Lower leg skin (tissue), 4 donors: ENCODE data around the gene FAIM2. TPM values are rescaled to one million over a fixed set of nuclear protein-coding genes. Genes with fewer than 3 reads are reported as not detected.

ENCODE experiments used
- DNase-seq, 2 donors: peaks; one replicate each; pipeline ENCODE4 v3.0.0-alpha.2; 2019; ENCODE audit warnings: low spot score in 2 of 2
- H3K4me3 ChIP-seq: fragments of 200-600 bp; sonication (generic); 2 replicates; pipeline ENCODE4 v1.5.1; 2017; ENCODE audit warnings: mild to moderate bottlenecking, low read depth; ENCODE audit not compliant: poor library complexity, severe bottlenecking
- CTCF ChIP-seq, 3 donors: fragments of 450-650 bp; IDR thresholded peaks; one replicate each; pipeline ENCODE4 v1.5.1; 2016; ENCODE audit warnings: antibody characterized with exemption in 3 of 3, mild to moderate bottlenecking in 3 of 3, moderate library complexity in 2 of 3
- POLR2A ChIP-seq, 2 donors: fragments of 450-650 bp; IDR thresholded peaks; one replicate each; pipeline ENCODE4 v1.6.1; 2016 to 2017; ENCODE audit warnings: antibody characterized with exemption in 2 of 2, mild to moderate bottlenecking in 1 of 2, moderate library complexity in 1 of 2
- WGBS, 2 donors: methylation state at CpG; one replicate each; pipeline ENCODE4 v1.1.5; 2018; 5-methylcytosine and 5-hydroxymethylcytosine counted together
- intact Hi-C: fragments of 100-400 bp; cut with DNase I; formaldehyde crosslinking; loops from one replicate; pipeline ENCODE4 v1.15.0; 2023; ENCODE audit warnings: low total_unique reads
- total RNA-seq, 4 donors: library from RNA; depleted of rRNA; stranded (reverse); fragments of >200 nt; gene quantifications; one replicate each; pipeline ENCODE4 v1.1.0, GENCODE V29; 2016

Gene FAIM2
- total RNA-seq, 4 donors from 2014 or later, result 0.08 to 0.91 (median 0.17) TPM; not detected in 1

GRCh38 chr12:49843876-49844437 is 59.7 kb downstream of the FAIM2 start:
- WGBS, 2 donors, result 84 to 89% methylated on average over 4 of the region's 4 CpGs
- TF ChIP-seq POLR2A (IDR thresholded peaks at IDR 0.05) (no peak), CTCF (IDR thresholded peaks at IDR 0.05) (no peak)
- no peak overlapping the region for H3K4me3 ChIP-seq

GRCh38 chr12:49843411-49843810 is 60.3 kb downstream of the FAIM2 start:
- 75 to 83% methylated on average over 7 of the region's 7 CpGs for WGBS, 2 donors
- intact Hi-C loops, result no loop called here

More at GRCh38 chr12:49843876-49844437, 59.7 kb downstream of the FAIM2 start:
- DNase-seq, result no peak
- intact Hi-C loops, result no loop called here

GRCh38 chr12:49842519-49843352 is 61.0 kb downstream of the FAIM2 start, which contains the start of gene BCDIN3D:
Gene BCDIN3D, minus strand, starts transcription at chr12:49843106. Its CDS starts 19 bp downstream, at chr12:49843087.
- DNase-seq, result peak; percentile 91 to 99
- intact Hi-C loops, result no loop called here

More at GRCh38 chr12:49843411-49843810, 60.3 kb downstream of the FAIM2 start:
- TF ChIP-seq POLR2A (IDR thresholded peaks at IDR 0.05) (no peak), CTCF (IDR thresholded peaks at IDR 0.05) (no peak)
- H3K4me3 ChIP-seq, result no peak overlapping the region
- DNase-seq, result peak in 1 of 2 donors; percentile 65

GRCh38 chr12:49838973-49839633 is 64.6 kb downstream of the FAIM2 start:
- 54 to 62% methylated on average over 3 of the region's 3 CpGs for WGBS, 2 donors
- intact Hi-C loops, result no loop called here
- TF ChIP-seq CTCF (IDR thresholded peaks at IDR 0.05) (no peak), POLR2A (IDR thresholded peaks at IDR 0.05) (no peak)
- peak in 1 of 2 donors; percentile 50 for DNase-seq
- no peak overlapping the region for H3K4me3 ChIP-seq

More at GRCh38 chr12:49842519-49843352, 61.0 kb downstream of the FAIM2 start, which contains the start of gene BCDIN3D:
- peak within 1 kb of the TSS; percentile 59 for H3K4me3 ChIP-seq
- WGBS, 2 donors, result 0 to 1% methylated on average over 54 to 55 of the region's 55 CpGs
- TF ChIP-seq POLR2A (IDR thresholded peaks at IDR 0.05) (no peak), CTCF (IDR thresholded peaks at IDR 0.05) (no peak)

- no peak overlapping the region for H3K4me3 ChIP-seq
- DNase-seq, result no peak
- TF ChIP-seq POLR2A (IDR thresholded peaks at IDR 0.05), result no peak
- no peak for TF ChIP-seq CTCF (IDR thresholded peaks at IDR 0.05)
- intact Hi-C loops, result no loop called here
- WGBS, 2 donors, result 64 to 66% methylated on average over 5 of the region's 5 CpGs
These were observed 70.8 kb downstream of the FAIM2 start for GRCh38 chr12:49832836-49833421.
